Gastroesophageal sphincter (tissue), 4 donors: ENCODE results near the gene AZIN2. TPM values are rescaled to one million over a fixed set of nuclear protein-coding genes. Genes with fewer than 3 reads are reported as not detected.

Source experiments
- ATAC-seq: fragments of 150-250 bp; one replicate; pipeline ENCODE4 v1.9.1; 2016; ENCODE audit warnings: mild to moderate bottlenecking, moderate library complexity
- H3K27ac ChIP-seq, 4 donors: fragments of 200-600 bp; sonication (generic) in 3 of 4; 1 replicate in 3 of 4; 2 replicates in 1 of 4; pipeline ENCODE4 v1.5.1; 2016 to 2019
- H3K27me3 ChIP-seq: fragments of 200-600 bp; sonication (generic); one replicate; pipeline ENCODE4 v1.5.1; 2019
- H3K36me3 ChIP-seq, 2 donors: fragments of 200-600 bp; sonication (generic); one replicate each; pipeline ENCODE4 v1.5.1; 2019; ENCODE audit warnings: control low read depth in 1 of 2
- H3K4me1 ChIP-seq, 3 donors: fragments of 200-600 bp; sonication (generic); 1 replicate in 2 of 3; 2 replicates in 1 of 3; pipeline ENCODE4 v1.5.1; 2016 to 2019; ENCODE audit warnings: control low read depth in 2 of 3
- H3K4me3 ChIP-seq, 2 donors: fragments of 200-600 bp; sonication (generic); one replicate each; pipeline ENCODE4 v1.5.1; 2019; ENCODE audit warnings: mild to moderate bottlenecking in 1 of 2, moderate library complexity in 1 of 2
- H3K9me3 ChIP-seq, 3 donors: fragments of 200-600 bp; sonication (generic); one replicate each; pipeline ENCODE4 v1.5.1; 2017 to 2019; ENCODE audit warnings: control low read depth in 2 of 3
- CTCF ChIP-seq, 4 experiments: fragments of 200-600 bp in 2 of 4; fragments of 450-650 bp in 2 of 4; sonication (generic) in 1 of 4; IDR thresholded peaks; one replicate each; pipeline ENCODE4 v1.5.1; 2017 to 2019; ENCODE audit warnings: antibody characterized with exemption in 4 of 4, mild to moderate bottlenecking in 2 of 4, moderate library complexity in 2 of 4
- EP300 ChIP-seq: sonication (generic); formaldehyde crosslinking; IDR thresholded peaks from one replicate; pipeline ENCODE4 v1.6.1; 2017; ENCODE audit warnings: antibody characterized with exemption, mild to moderate bottlenecking
- POLR2A ChIP-seq, 2 donors: fragments of 450-650 bp; IDR thresholded peaks; one replicate each; pipeline ENCODE4 v1.6.1; 2017; ENCODE audit warnings: antibody characterized with exemption in 2 of 2, mild to moderate bottlenecking in 2 of 2, moderate library complexity in 1 of 2
- POLR2AphosphoS5 ChIP-seq: sonication (generic); formaldehyde crosslinking; IDR thresholded peaks from one replicate; pipeline ENCODE4 v1.6.1; 2017; ENCODE audit warnings: antibody characterized with exemption
- WGBS, 2 donors: methylation state at CpG; one replicate each; pipeline ENCODE4 v1.1.5; 2018; ENCODE audit warnings: low coverage in 1 of 2; 5-methylcytosine and 5-hydroxymethylcytosine counted together
- total RNA-seq, 4 donors: library from RNA; depleted of rRNA; stranded (reverse); fragments of >200 nt; gene quantifications; one replicate each; pipeline ENCODE4 v1.1.0, GENCODE V29; 2016

Gene AZIN2
- total RNA-seq, 4 donors from 2014 or later = 0.31 to 6.4 (median 2.8) TPM

GRCh38 chr1:33036526-33037503 lies 44.1 kb upstream of the AZIN2 start, which contains the start of gene AK2:
Gene AK2, minus strand, starts transcription at chr1:33036883. Its CDS starts 55 bp downstream, at chr1:33036828.
- TF ChIP-seq CTCF (IDR thresholded peaks at IDR 0.05) = no peak
- peak; percentile 43 to 67 for TF ChIP-seq POLR2A (IDR thresholded peaks at IDR 0.05)
- no peak for TF ChIP-seq EP300
- peak; percentile 82 for TF ChIP-seq POLR2AphosphoS5
- 7% methylated on average over 25 to 35 of the region's 59 CpGs for WGBS, 2 donors

GRCh38 chr1:33039840-33040239 lies 41.1 kb upstream of the AZIN2 start:
- TF ChIP-seq EP300 (no peak), CTCF (IDR thresholded peaks at IDR 0.05) (no peak), POLR2AphosphoS5 (no peak), POLR2A (IDR thresholded peaks at IDR 0.05) (no peak)
- ATAC-seq = no peak
- Histone ChIP-seq H3K9me3 (no peaks in the 10 kb centered on the region), H3K4me3 (no peak overlapping the region), H3K27me3 (no peaks in the 10 kb centered on the region), H3K27ac (no peak overlapping the region), H3K4me1 (peaks cover 0 to 19% (median 6%) of the 10 kb centered on the region in 3 donors), H3K36me3 (peaks cover 0 to 2% of the 10 kb centered on the region in 2 donors)
- WGBS, 2 donors = 37 to 69% methylated on average over 5 to 6 of the region's 8 CpGs

More at GRCh38 chr1:33036526-33037503, 44.1 kb upstream of the AZIN2 start, which contains the start of gene AK2:
- Histone ChIP-seq H3K4me3 (peak within 1 kb of the TSS; percentile 63 to 96), H3K27me3 (no peaks in the 10 kb centered on the region), H3K9me3 (no peaks in the 10 kb centered on the region), H3K4me1 (peaks cover 0 to 48% (median 11%) of the 10 kb centered on the region in 3 donors), H3K36me3 (peaks cover 0 to 13% of the 10 kb centered on the region in 2 donors), H3K27ac (peak within 1 kb of the TSS; percentile 19 to 86 (median 84))
- peak; percentile 100 for ATAC-seq

- ATAC-seq = no peak
- peaks cover 0 to 7% (median 0%) of the 10 kb centered on the region in 3 donors for H3K4me1 ChIP-seq
- no peaks in the 10 kb centered on the region for H3K27me3 ChIP-seq
- no peak overlapping the region for H3K4me3 ChIP-seq
- H3K36me3 ChIP-seq = no peaks in the 10 kb centered on the region
- H3K27ac ChIP-seq = no peak overlapping the region
- WGBS, 2 donors = 53 to 100% methylated on average over 1 of the region's 1 CpG
- no peaks in the 10 kb centered on the region for H3K9me3 ChIP-seq
- TF ChIP-seq EP300 (no peak), POLR2A (IDR thresholded peaks at IDR 0.05) (no peak), CTCF (IDR thresholded peaks at IDR 0.05) (no peak), POLR2AphosphoS5 (no peak)
Observed at GRCh38 chr1:33041026-33041425, 39.9 kb upstream of the AZIN2 start.

GRCh38 chr1:33042831-33043230 lies 38.1 kb upstream of the AZIN2 start:
- Histone ChIP-seq H3K9me3 (no peaks in the 10 kb centered on the region), H3K36me3 (no peaks in the 10 kb centered on the region), H3K4me1 (no peaks in the 10 kb centered on the region), H3K27me3 (no peaks in the 10 kb centered on the region), H3K27ac (no peak overlapping the region), H3K4me3 (no peak overlapping the region)
- TF ChIP-seq EP300 = no peak
- TF ChIP-seq POLR2A (IDR thresholded peaks at IDR 0.05) = no peak
- no peak for TF ChIP-seq POLR2AphosphoS5
- TF ChIP-seq CTCF (IDR thresholded peaks at IDR 0.05) = no peak
- WGBS, 2 donors = 100% methylated on average over 1 of the region's 1 CpG
- no peak for ATAC-seq
